Mucosa of rectum (tissue), 2 donors: ENCODE measurements around the gene VIPAS39.
A peak's percentile ranks its signal among the peaks of the same experiment; 100 is the strongest.

ENCODE experiments used
- H3K27ac ChIP-seq, 2 donors: one replicate each; pipeline ENCODE4 v1.7.0; 2013; ENCODE audit warnings: inconsistent platforms in 2 of 2, low read depth in 2 of 2, low read length in 2 of 2
- H3K27me3 ChIP-seq, 2 donors: one replicate each; pipeline ENCODE4 v1.7.0; 2013; ENCODE audit warnings: low read length in 2 of 2; ENCODE audit not compliant: control insufficient read depth in 2 of 2, insufficient read depth in 2 of 2
- H3K36me3 ChIP-seq, 2 donors: one replicate each; pipeline ENCODE4 v1.7.0; 2013; ENCODE audit warnings: low read length in 2 of 2; ENCODE audit not compliant: control insufficient read depth in 2 of 2, insufficient read depth in 2 of 2
- H3K4me1 ChIP-seq, 2 donors: one replicate each; pipeline ENCODE4 v1.7.0; 2013; ENCODE audit warnings: low read length in 2 of 2, mild to moderate bottlenecking in 1 of 2; ENCODE audit not compliant: control insufficient read depth in 2 of 2, insufficient read depth in 2 of 2
- H3K4me3 ChIP-seq, 2 donors: one replicate each; pipeline ENCODE4 v1.7.0; 2013; ENCODE audit warnings: low read length in 2 of 2
- H3K9ac ChIP-seq, 2 donors: one replicate each; pipeline ENCODE4 v1.7.0; 2013; ENCODE audit warnings: low read length in 2 of 2, low read depth in 1 of 2, mild to moderate bottlenecking in 1 of 2
- H3K9me3 ChIP-seq, 2 donors: one replicate each; pipeline ENCODE4 v1.7.0; 2013; ENCODE audit warnings: low read length in 2 of 2; ENCODE audit not compliant: control insufficient read depth in 2 of 2
- donor health status: healthy.
- donor health status: Normal muscosa, but diverticular disease.

VIPAS39 gene

DNA sequence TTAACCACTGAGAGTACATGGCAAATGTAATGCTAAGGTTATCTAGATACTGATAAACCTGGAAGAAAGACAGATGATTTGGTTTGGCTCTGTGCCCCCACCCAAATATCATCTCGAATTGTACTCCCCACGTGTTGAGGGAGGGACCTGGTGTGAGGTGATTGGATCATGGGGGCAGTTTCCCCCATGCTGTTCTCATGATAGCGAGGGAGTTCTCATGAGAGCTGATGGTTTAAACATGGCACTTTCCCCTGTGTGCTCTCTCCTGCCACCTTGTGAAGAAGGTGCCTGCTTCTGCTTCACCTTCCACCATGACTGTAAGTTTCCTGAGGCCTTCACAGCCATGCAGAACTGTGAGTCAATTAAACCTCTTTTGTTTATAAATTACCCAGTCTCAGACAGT, 48.3 kb downstream of the VIPAS39 start:
- no peak overlapping the region for H3K9ac ChIP-seq

GRCh38 chr14:77407158-77407557, 50.2 kb downstream of the VIPAS39 start:
- Histone ChIP-seq H3K4me3 (no peak overlapping the region), H3K27me3 (no peaks in the 10 kb centered on the region), H3K9ac (no peak overlapping the region), H3K4me1 (no peaks in the 10 kb centered on the region), H3K9me3 (no peaks in the 10 kb centered on the region), H3K27ac (no peak overlapping the region), H3K36me3 (no peaks in the 10 kb centered on the region)

More for the DNA sequence above, 48.3 kb downstream of the VIPAS39 start:
- Histone ChIP-seq H3K9me3 (no peaks in the 10 kb centered on the region), H3K27me3 (no peaks in the 10 kb centered on the region), H3K36me3 (no peaks in the 10 kb centered on the region), H3K4me1 (no peaks in the 10 kb centered on the region), H3K27ac (no peak overlapping the region), H3K4me3 (no peak overlapping the region)

DNA sequence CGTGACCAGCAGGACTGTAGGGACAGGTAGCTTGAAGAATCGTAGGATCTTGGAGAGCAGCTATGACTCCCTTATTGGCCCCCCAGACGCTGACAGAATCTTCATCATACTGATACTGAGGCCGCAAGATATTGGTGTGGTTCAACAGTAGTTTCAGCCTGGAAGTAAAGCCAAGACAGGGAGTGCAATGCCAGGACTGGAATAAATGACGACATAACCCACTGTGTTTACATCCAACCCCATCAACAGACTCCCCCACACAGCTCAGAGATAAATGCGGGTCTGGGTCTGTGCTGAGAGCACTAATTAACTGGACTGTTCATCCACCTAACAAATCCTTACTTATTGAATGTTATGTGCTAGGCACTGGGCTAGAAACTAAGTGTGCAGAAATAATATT, 50.7 kb downstream of the VIPAS39 start:
- Histone ChIP-seq H3K4me1 (no peaks in the 10 kb centered on the region), H3K9ac (no peak overlapping the region), H3K27me3 (no peaks in the 10 kb centered on the region), H3K36me3 (no peaks in the 10 kb centered on the region), H3K4me3 (no peak overlapping the region), H3K27ac (no peak overlapping the region), H3K9me3 (no peaks in the 10 kb centered on the region)

DNA sequence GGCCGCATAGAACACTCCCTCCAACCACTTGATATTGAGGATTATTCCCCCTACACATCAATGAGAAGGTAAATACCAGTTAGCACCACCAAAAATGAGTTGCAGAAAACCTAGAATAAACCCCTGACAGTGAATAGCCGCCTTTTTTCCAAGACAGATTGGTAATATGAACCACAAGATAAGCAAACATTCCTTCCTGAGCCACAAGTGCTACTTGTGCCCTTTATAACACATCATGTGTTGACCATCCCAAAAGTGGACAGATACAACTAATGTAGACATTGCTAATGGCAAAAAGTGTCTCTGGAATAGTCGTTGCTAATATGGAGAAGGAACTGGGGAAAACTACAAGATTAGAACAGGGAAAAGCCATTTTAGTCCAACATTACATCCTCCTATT, 51.3 kb downstream of the VIPAS39 start:
- Histone ChIP-seq H3K36me3 (no peaks in the 10 kb centered on the region), H3K4me3 (no peak overlapping the region), H3K27ac (no peak overlapping the region), H3K27me3 (no peaks in the 10 kb centered on the region), H3K9ac (no peak overlapping the region), H3K4me1 (no peaks in the 10 kb centered on the region), H3K9me3 (no peaks in the 10 kb centered on the region)

DNA sequence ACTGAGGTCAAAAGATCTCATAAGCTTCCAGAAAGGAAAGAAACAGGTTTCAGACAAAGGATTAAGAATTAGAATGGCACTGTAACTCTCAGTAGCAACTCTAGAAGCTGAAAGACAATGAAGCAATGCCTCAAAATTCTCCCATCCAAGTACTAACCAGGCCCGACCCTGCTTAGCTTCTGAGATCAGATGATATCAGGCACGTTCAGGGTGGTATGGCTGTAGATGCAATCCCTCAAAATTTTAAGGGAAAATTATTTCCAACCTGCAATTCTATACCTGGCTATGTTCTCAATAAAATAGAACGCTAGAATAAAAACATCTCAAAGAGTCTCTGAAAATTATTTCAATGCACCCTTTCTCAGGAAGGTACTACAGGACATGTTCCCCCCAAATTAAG, 53.6 kb downstream of the VIPAS39 start:
- H3K36me3 ChIP-seq: no peaks in the 10 kb centered on the region
- no peaks in the 10 kb centered on the region for H3K27me3 ChIP-seq
- H3K4me1 ChIP-seq: no peaks in the 10 kb centered on the region
- H3K27ac ChIP-seq: no peak overlapping the region
- H3K9ac ChIP-seq: no peak overlapping the region
- H3K4me3 ChIP-seq: no peak overlapping the region
- H3K9me3 ChIP-seq: no peaks in the 10 kb centered on the region

GRCh38 chr14:77400216-77400615, 57.2 kb downstream of the VIPAS39 start:
- Histone ChIP-seq H3K4me3 (no peak overlapping the region), H3K4me1 (no peaks in the 10 kb centered on the region), H3K9ac (no peak overlapping the region)

DNA sequence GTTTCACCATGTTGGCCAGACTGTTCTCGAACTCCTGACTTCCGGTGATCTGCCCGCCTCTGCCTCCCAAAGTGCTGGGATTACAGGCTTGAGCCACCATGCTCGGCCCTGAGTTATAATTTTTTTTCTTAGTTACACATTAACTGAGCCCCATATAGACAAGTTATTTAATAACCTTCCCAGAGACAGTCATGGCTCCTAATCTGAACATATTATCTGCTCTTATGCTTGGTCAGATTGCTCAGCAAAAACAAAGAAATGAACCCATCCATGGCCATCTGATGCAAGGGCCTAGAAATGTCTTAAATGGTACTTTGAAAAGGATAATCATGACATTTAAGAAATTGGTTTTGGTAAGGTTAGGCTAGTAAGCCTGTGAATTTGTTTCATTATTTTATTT, 67.2 kb downstream of the VIPAS39 start:
- no peak overlapping the region for H3K27ac ChIP-seq
- no peaks in the 10 kb centered on the region for H3K36me3 ChIP-seq
- no peaks in the 10 kb centered on the region for H3K4me1 ChIP-seq
- H3K4me3 ChIP-seq: no peak overlapping the region
- no peak overlapping the region for H3K9ac ChIP-seq
- H3K9me3 ChIP-seq: no peaks in the 10 kb centered on the region
- H3K27me3 ChIP-seq: no peaks in the 10 kb centered on the region

More at GRCh38 chr14:77400216-77400615, 57.2 kb downstream of the VIPAS39 start:
- Histone ChIP-seq H3K9me3 (no peaks in the 10 kb centered on the region), H3K36me3 (no peaks in the 10 kb centered on the region), H3K27me3 (no peaks in the 10 kb centered on the region), H3K27ac (no peak overlapping the region)

DNA sequence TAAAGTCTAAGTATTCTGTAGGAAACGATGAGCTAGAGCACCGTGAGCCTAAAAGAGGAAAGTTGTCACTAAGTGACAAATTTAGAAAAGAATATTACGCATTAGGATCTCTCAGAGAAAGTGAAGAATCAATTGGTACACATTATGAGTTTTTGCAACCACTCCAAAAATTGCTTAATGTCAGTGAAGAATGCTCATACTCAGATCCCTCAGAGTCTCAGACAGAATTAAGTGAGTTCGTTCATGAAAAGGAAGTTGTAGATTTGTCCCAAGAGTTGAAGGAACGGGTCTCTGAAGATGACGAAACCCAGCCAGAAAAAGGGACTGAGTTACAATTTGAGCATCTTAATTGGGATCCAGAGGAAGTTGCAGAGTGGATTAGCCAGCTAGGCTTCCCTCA, 78.7 kb downstream of the VIPAS39 start:
- Histone ChIP-seq H3K4me3 (no peak overlapping the region), H3K4me1 (peaks cover 10 to 15% of the 10 kb centered on the region in 2 donors), H3K9me3 (no peaks in the 10 kb centered on the region)

GRCh38 chr14:77377502-77377844, 79.9 kb downstream of the VIPAS39 start:
- no peaks in the 10 kb centered on the region for H3K27me3 ChIP-seq
- peaks cover 10 to 15% of the 10 kb centered on the region in 2 donors for H3K4me1 ChIP-seq
- H3K9me3 ChIP-seq: no peaks in the 10 kb centered on the region
- peak overlapping the region in 1 of 2 donors; percentile 80 for H3K9ac ChIP-seq
- peak overlapping the region; percentile 92 to 94 for H3K4me3 ChIP-seq
- no peaks in the 10 kb centered on the region for H3K36me3 ChIP-seq
- H3K27ac ChIP-seq: peak overlapping the region in 1 of 2 donors; percentile 80

More for the DNA sequence above, 78.7 kb downstream of the VIPAS39 start:
- no peak overlapping the region for H3K27ac ChIP-seq
- H3K36me3 ChIP-seq: no peaks in the 10 kb centered on the region
- H3K27me3 ChIP-seq: no peaks in the 10 kb centered on the region
- no peak overlapping the region for H3K9ac ChIP-seq

GRCh38 chr14:77376771-77377501, 80.5 kb downstream of the VIPAS39 start, which contains the start of the genes SAMD15 and TMED8:
Gene SAMD15 (plus strand): TSS chr14:77377379. CDS start chr14:77377419, 40 bp downstream.
Gene TMED8 (minus strand): TSS chr14:77377094. CDS start chr14:77377053, 41 bp downstream.
- Histone ChIP-seq H3K36me3 (no peaks in the 10 kb centered on the region), H3K27me3 (no peaks in the 10 kb centered on the region), H3K9ac (peak within 1 kb of the TSS; percentile 80 to 82), H3K4me1 (peaks cover 10 to 15% of the 10 kb centered on the region in 2 donors), H3K27ac (peak within 1 kb of the TSS; percentile 76 to 80), H3K9me3 (no peaks in the 10 kb centered on the region), H3K4me3 (peak within 1 kb of the TSS; percentile 92 to 94)
